Measurements from ENCODE around the gene UBE2I.

UBE2I gene

DNA sequence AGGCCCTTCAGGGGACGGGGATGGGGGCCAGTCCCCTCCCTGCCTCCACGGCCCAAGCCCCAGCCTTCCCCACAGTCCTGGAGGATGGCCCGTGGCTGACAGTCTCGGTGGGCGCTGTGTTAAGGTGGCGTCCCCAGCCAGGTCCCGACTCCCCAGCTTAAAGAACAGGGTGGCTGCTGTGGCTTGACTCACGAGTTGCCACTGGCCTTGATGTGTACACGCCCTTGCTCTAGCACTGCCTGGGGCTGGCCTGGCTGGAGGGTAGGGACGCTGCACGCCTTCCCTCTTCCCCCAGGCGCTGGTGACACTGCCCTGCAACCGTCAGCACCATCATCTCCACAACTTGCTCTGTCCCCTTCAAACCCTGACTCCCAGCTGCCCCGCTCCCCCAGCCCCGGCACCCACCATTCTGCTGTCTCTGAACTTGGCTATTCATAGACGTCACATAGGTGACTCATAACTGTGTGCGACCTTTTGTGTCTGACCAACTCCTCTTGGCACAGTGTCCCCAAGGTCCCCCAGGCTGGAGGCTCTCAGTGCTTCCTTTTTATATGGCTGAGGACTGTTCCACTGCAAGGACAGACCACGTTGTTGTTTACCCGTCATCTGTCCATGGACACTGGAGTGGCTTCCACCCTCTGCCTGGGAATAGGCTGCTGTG is 48.6 kb downstream of the UBE2I start:
- peaks cover 8 to 38% of the 10 kb centered on the region in 2 experiments; a peak in 2 of 3 replicates for H3K36me3 ChIP-seq (ENCODE audit: control insufficient read depth in 2 of 2, insufficient read depth in 1 of 2, low read length in 2 of 2)
- H3K9me3 ChIP-seq (ENCODE audit: control insufficient read depth, insufficient read depth, low read depth, low read length) = no peaks in the 10 kb centered on the region
- POLR2A ChIA-PET = no interaction called here
- TF ChIP-seq REPIN1 (tag by site-specific recombination; IDR thresholded peaks at IDR 0.05; ENCODE audit: low read depth) (no peak), YY1 (tag by site-specific recombination; IDR thresholded peaks at IDR 0.05) (no peak), ZNF529 (tag by site-specific recombination; IDR thresholded peaks at IDR 0.05; ENCODE audit: insufficient replicate concordance) (no peak), ZSCAN30 (tag by site-specific recombination; IDR thresholded peaks at IDR 0.05) (no peak), ZIC2 (tag by site-specific recombination; IDR thresholded peaks at IDR 0.05) (no peak)
- no peak overlapping the region for H3K27ac ChIP-seq (ENCODE audit: extremely low read depth, low read depth, low read length)
- no peaks in the 10 kb centered on the region for H3K4me1 ChIP-seq (ENCODE audit: control insufficient read depth, insufficient read depth, low read length)
- H3K4me3 ChIP-seq (ENCODE audit: low read depth, low read length) = no peak overlapping the region
- CTCF ChIA-PET = interaction anchor here (0.6 kb wide), 2 partner anchors 366 to 646 kb away, joined by 3 read pairs; no protein-coding TSS in a partner anchor

GRCh38 chr16:1361685-1362360 is 52.4 kb downstream of the UBE2I start:
- no peaks in the 10 kb centered on the region for H3K9me3 ChIP-seq (ENCODE audit: control insufficient read depth, insufficient read depth, low read depth, low read length)
- ChIA-PET POLR2A (interaction anchor here (0.6 kb wide), 1 partner anchor 33 kb away, joined by 6 read pairs; no protein-coding TSS in a partner anchor), CTCF (interaction anchor here (0.6 to 4.0 kb wide), 3 partner anchors 16 to 36 kb away, joined by 4 to 30 read pairs (median 5); no protein-coding TSS in a partner anchor)
- no peaks in the 10 kb centered on the region for H3K4me1 ChIP-seq (ENCODE audit: control insufficient read depth, insufficient read depth, low read length)
- no peak overlapping the region for H3K27ac ChIP-seq (ENCODE audit: extremely low read depth, low read depth, low read length)
- TF ChIP-seq ZSCAN18 (tag by site-specific recombination; IDR thresholded peaks at IDR 0.05) = no peak
- no peak for TF ChIP-seq IKZF3 (tag by site-specific recombination; IDR thresholded peaks at IDR 0.05)
- TF ChIP-seq, protein P1, sequence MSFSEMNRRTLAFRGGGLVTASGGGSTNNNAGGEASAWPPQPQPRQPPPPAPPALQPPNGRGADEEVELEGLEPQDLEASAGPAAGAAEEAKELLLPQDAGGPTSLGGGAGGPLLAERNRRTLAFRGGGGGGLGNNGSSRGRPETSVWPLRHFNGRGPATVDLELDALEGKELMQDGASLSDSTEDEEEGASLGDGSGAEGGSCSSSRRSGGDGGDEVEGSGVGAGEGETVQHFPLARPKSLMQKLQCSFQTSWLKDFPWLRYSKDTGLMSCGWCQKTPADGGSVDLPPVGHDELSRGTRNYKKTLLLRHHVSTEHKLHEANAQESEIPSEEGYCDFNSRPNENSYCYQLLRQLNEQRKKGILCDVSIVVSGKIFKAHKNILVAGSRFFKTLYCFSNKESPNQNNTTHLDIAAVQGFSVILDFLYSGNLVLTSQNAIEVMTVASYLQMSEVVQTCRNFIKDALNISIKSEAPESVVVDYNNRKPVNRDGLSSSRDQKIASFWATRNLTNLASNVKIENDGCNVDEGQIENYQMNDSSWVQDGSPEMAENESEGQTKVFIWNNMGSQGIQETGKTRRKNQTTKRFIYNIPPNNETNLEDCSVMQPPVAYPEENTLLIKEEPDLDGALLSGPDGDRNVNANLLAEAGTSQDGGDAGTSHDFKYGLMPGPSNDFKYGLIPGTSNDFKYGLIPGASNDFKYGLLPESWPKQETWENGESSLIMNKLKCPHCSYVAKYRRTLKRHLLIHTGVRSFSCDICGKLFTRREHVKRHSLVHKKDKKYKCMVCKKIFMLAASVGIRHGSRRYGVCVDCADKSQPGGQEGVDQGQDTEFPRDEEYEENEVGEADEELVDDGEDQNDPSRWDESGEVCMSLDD (tag by site-specific recombination; IDR thresholded peaks at IDR 0.05) = no peak
- no peak for TF ChIP-seq ZFP3 (tag by site-specific recombination; IDR thresholded peaks at IDR 0.05; ENCODE audit: low read depth)
- no peak for TF ChIP-seq ZNF280C (tag by site-specific recombination; IDR thresholded peaks at IDR 0.05)
- TF ChIP-seq, protein P2, sequence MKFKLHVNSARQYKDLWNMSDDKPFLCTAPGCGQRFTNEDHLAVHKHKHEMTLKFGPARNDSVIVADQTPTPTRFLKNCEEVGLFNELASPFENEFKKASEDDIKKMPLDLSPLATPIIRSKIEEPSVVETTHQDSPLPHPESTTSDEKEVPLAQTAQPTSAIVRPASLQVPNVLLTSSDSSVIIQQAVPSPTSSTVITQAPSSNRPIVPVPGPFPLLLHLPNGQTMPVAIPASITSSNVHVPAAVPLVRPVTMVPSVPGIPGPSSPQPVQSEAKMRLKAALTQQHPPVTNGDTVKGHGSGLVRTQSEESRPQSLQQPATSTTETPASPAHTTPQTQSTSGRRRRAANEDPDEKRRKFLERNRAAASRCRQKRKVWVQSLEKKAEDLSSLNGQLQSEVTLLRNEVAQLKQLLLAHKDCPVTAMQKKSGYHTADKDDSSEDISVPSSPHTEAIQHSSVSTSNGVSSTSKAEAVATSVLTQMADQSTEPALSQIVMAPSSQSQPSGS (tag by site-specific recombination; IDR thresholded peaks at IDR 0.05; ENCODE audit: low read depth) = no peak
- no peak for TF ChIP-seq ZNF600 (tag by site-specific recombination; IDR thresholded peaks at IDR 0.05)
- no peak for TF ChIP-seq SCRT1 (tag by site-specific recombination; IDR thresholded peaks at IDR 0.05; ENCODE audit: borderline replicate concordance)
- TF ChIP-seq ZNF585B (tag by site-specific recombination; IDR thresholded peaks at IDR 0.05) = no peak
- no peak for TF ChIP-seq ZNF16 (tag by site-specific recombination; IDR thresholded peaks at IDR 0.05; ENCODE audit: low read depth)
- TF ChIP-seq ZNF391 (tag by site-specific recombination; IDR thresholded peaks at IDR 0.05; ENCODE audit: borderline replicate concordance, low read depth) = no peak
- no peak for TF ChIP-seq ZNF114 (tag by site-specific recombination; IDR thresholded peaks at IDR 0.05)
- TF ChIP-seq ZNF423 (tag by site-specific recombination; IDR thresholded peaks at IDR 0.05) = no peak
- H3K4me3 ChIP-seq (ENCODE audit: low read depth, low read length) = no peak overlapping the region
- peaks cover 8 to 75% of the 10 kb centered on the region in 2 experiments; a peak in 2 of 3 replicates for H3K36me3 ChIP-seq (ENCODE audit: control insufficient read depth in 2 of 2, insufficient read depth in 1 of 2, low read length in 2 of 2)

All from HEK293 (cell line).